DOHH2 (cell line): ENCODE data around the gene TPRA1.

Experiments
- H3F3A ChIP-seq: fragments of 200-600 bp; sonication (generic), shearing (Covaris generic); 2 replicates; pipeline ENCODE4 v1.6.0; 2016; ENCODE audit warnings: antibody characterized with exemption, mild to moderate bottlenecking; ENCODE audit not compliant: control insufficient read depth, insufficient read depth
- H3K27ac ChIP-seq: fragments of 200-600 bp; sonication (generic); 2 replicates; pipeline ENCODE4 v1.5.1; 2014; ENCODE audit warnings: low read depth, mild to moderate bottlenecking, low read length, moderate library complexity
- H3K27me3 ChIP-seq: fragments of 200-600 bp; sonication (generic); 2 replicates; pipeline ENCODE4 v1.6.1; 2014; ENCODE audit warnings: mild to moderate bottlenecking, low read length, mixed read lengths; ENCODE audit not compliant: control insufficient read depth
- H3K36me3 ChIP-seq: fragments of 200-600 bp; sonication (generic); 2 replicates; pipeline ENCODE4 v1.6.1; 2014; ENCODE audit warnings: mild to moderate bottlenecking, low read length, moderate library complexity, mixed read lengths; ENCODE audit not compliant: control insufficient read depth
- H3K4me1 ChIP-seq: fragments of 200-600 bp; sonication (generic); 2 replicates; pipeline ENCODE4 v1.6.1; 2014; ENCODE audit warnings: mild to moderate bottlenecking, low read length, mixed read lengths; ENCODE audit not compliant: control insufficient read depth
- H3K4me2 ChIP-seq: fragments of 200-600 bp; sonication (generic); 2 replicates; pipeline ENCODE4 v1.6.0; 2014; ENCODE audit warnings: mild to moderate bottlenecking, low read length, moderate library complexity
- H3K4me3 ChIP-seq: fragments of 200-600 bp; sonication (generic); 2 replicates; pipeline ENCODE4 v1.5.1; 2014; ENCODE audit warnings: mild to moderate bottlenecking, low read length, mixed read lengths
- H3K79me2 ChIP-seq: fragments of 200-600 bp; sonication (generic); 2 replicates; pipeline ENCODE4 v1.6.1; 2014; ENCODE audit warnings: mild to moderate bottlenecking, low read length, mixed read lengths; ENCODE audit not compliant: control insufficient read depth
- H3K9me2 ChIP-seq: fragments of 200-600 bp; sonication (generic); replicated peaks from 2 replicates; pipeline ENCODE4 v1.6.1; 2014; ENCODE audit warnings: mild to moderate bottlenecking, low read length, mixed read lengths; ENCODE audit not compliant: control insufficient read depth
- H3K9me3 ChIP-seq: fragments of 200-600 bp; sonication (generic); 2 replicates; pipeline ENCODE4 v1.6.1; 2014; ENCODE audit warnings: antibody characterized with exemption, low read length, mixed read lengths; ENCODE audit not compliant: control insufficient read depth, insufficient read depth
- H4K20me1 ChIP-seq: fragments of 200-600 bp; sonication (generic); 2 replicates; pipeline ENCODE4 v1.6.0; 2014; ENCODE audit warnings: low read depth, mild to moderate bottlenecking, antibody characterized with exemption, low read length, moderate library complexity; ENCODE audit not compliant: control insufficient read depth, insufficient read depth
- CTCF ChIP-seq: fragments of 200-600 bp; sonication (generic); IDR thresholded peaks from one replicate; pipeline ENCODE4 v1.5.1; 2014; ENCODE audit warnings: antibody characterized with exemption, mild to moderate bottlenecking, low read depth, low read length; ENCODE audit not compliant: poor library complexity, severe bottlenecking
- EZH2phosphoT487 ChIP-seq: fragments of 200-600 bp; sonication (generic); IDR thresholded peaks from 2 replicates; pipeline ENCODE4 v1.6.1; 2017; ENCODE audit warnings: borderline replicate concordance, mild to moderate bottlenecking, antibody characterized with exemption, low read length, moderate library complexity, mixed read lengths

Gene TPRA1

GRCh38 chr3:127632035-127632820, 41.7 kb upstream of the TPRA1 start:
- Histone ChIP-seq H3K4me2 (no peak overlapping the region), H3K4me1 (peaks cover 9% of the 10 kb centered on the region), H4K20me1 (no peaks in the 10 kb centered on the region), H3F3A (peaks cover 2% of the 10 kb centered on the region; the same call in 1 of the 2 replicates), H3K9me2 (no peaks in the 10 kb centered on the region), H3K27me3 (peaks cover 10% of the 10 kb centered on the region), H3K79me2 (no peaks in the 10 kb centered on the region), H3K36me3 (no peaks in the 10 kb centered on the region), H3K4me3 (no peak overlapping the region), H3K27ac (no peak overlapping the region), H3K9me3 (no peaks in the 10 kb centered on the region)
- TF ChIP-seq CTCF (no peak), EZH2phosphoT487 (no peak)

- no peak overlapping the region for H3K27ac ChIP-seq
- H3K4me2 ChIP-seq = no peak overlapping the region
- H3K36me3 ChIP-seq = no peaks in the 10 kb centered on the region
- H3K4me1 ChIP-seq = peaks cover 19% of the 10 kb centered on the region
- peaks cover 7% of the 10 kb centered on the region for H3K27me3 ChIP-seq
- H3K4me3 ChIP-seq = no peak overlapping the region
- H3K79me2 ChIP-seq = no peaks in the 10 kb centered on the region
- H3F3A ChIP-seq = peaks cover 4% of the 10 kb centered on the region; the same call in 1 of the 2 replicates
- H3K9me2 ChIP-seq = no peaks in the 10 kb centered on the region
- TF ChIP-seq EZH2phosphoT487 = no peak
- no peak for TF ChIP-seq CTCF
- H4K20me1 ChIP-seq = no peaks in the 10 kb centered on the region
- H3K9me3 ChIP-seq = no peaks in the 10 kb centered on the region
Observed at GRCh38 chr3:127630811-127631714, 40.5 kb upstream of the TPRA1 start.

GRCh38 chr3:127629467-127630403, 39.2 kb upstream of the TPRA1 start:
- H3K36me3 ChIP-seq = no peaks in the 10 kb centered on the region
- H3K4me3 ChIP-seq = no peak overlapping the region
- no peaks in the 10 kb centered on the region for H3K9me2 ChIP-seq
- no peaks in the 10 kb centered on the region for H3K79me2 ChIP-seq
- no peaks in the 10 kb centered on the region for H3K27me3 ChIP-seq
- no peaks in the 10 kb centered on the region for H3K9me3 ChIP-seq
- peak overlapping the region; percentile 34 for H3K4me2 ChIP-seq
- TF ChIP-seq CTCF (no peak), EZH2phosphoT487 (no peak)
- peaks cover 4% of the 10 kb centered on the region; the same call in 1 of the 2 replicates for H3F3A ChIP-seq
- H3K4me1 ChIP-seq = peaks cover 29% of the 10 kb centered on the region
- H4K20me1 ChIP-seq = no peaks in the 10 kb centered on the region
- H3K27ac ChIP-seq = no peak overlapping the region
